ENCODE data around the gene SPAG9.

DNA sequence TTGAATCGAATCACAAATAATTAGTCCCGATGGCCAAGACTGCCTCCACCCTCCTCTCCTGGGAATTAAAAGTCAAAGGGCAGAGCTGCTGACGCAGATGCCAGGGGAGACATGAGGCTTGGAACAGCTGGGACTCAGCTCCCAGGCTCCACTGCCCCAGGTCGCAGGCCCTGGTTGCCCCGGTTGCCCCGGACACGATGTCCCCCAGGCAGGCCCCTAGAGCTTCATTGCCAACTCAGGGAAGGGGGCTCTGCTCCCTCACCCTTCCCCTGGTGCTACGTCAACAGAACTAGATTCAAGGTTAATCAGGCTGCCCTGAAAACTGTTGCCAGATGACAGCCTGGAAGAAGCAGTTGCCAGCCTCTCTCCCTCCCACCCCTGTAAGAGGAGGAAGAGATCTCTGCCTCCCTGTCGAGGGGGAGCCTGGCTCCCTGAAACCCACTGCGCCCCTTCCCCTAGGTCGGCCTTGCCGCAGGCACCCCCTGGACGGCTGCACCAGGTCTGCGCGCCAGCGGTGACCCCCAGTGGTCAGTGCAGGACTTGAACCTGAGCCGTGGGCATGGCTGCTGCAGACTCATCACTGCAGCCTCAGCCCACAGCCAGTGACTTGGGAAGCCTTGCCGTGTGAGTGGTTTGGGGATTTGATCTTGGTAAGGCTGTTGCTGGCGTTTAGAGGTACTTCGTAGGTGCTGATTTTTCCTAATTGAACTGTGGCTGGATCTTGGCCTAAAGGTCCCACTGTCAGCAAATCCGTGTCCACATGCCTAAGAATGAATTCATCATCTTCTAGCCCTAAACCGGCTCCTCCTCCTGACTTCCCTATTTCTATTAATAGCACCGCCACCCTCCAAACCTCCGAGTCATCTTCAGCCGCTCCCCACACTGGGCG is 170.4 kb downstream of the SPAG9 start:
- TF ChIP-seq, protein P1, sequence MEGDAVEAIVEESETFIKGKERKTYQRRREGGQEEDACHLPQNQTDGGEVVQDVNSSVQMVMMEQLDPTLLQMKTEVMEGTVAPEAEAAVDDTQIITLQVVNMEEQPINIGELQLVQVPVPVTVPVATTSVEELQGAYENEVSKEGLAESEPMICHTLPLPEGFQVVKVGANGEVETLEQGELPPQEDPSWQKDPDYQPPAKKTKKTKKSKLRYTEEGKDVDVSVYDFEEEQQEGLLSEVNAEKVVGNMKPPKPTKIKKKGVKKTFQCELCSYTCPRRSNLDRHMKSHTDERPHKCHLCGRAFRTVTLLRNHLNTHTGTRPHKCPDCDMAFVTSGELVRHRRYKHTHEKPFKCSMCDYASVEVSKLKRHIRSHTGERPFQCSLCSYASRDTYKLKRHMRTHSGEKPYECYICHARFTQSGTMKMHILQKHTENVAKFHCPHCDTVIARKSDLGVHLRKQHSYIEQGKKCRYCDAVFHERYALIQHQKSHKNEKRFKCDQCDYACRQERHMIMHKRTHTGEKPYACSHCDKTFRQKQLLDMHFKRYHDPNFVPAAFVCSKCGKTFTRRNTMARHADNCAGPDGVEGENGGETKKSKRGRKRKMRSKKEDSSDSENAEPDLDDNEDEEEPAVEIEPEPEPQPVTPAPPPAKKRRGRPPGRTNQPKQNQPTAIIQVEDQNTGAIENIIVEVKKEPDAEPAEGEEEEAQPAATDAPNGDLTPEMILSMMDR (conservative IDR thresholded peaks at IDR 0.05; ENCODE audit: low read depth, low read length): peak; percentile 99
- TF ChIP-seq EZH2 (IDR thresholded peaks at IDR 0.05; ENCODE audit: low read length, unreplicated experiment): no peak
